ENCODE measurements around the gene CD44. TPM values are rescaled to one million over a fixed set of nuclear protein-coding genes. Genes with fewer than 3 reads are reported as not detected.
A peak's percentile ranks its signal among the peaks of the same experiment; 100 is the strongest.

The CD44 gene
- total RNA-seq, 4 donors from 2014 or later, result 19.5 to 32.5 (median 29.2) TPM

DNA sequence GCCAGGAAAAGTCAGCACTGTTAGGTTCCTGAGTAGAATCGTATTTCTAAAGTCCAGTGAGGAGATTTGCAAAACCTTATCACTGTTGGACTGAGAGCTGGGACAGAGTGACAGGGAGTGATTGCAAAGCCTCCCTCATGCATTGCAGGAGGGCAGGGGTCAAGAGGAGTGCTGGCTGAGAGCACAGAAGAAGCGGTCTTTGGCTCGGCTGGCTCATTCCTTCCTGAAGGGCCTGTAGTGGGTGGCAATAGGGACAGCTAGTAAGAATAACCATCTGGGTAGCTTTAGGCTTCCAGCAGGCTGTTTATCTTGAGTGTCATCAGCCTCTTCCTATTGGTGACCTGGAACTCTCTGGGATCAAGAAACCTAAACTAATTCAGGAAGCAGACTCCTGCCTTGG lies 53.4 kb downstream of the CD44 start:
- Histone ChIP-seq H3K4me3 (no peak overlapping the region), H3K27ac (peak overlapping the region in 1 of 4 donors; percentile 28), H3K9me3 (no peaks in the 10 kb centered on the region), H3K36me3 (no peaks in the 10 kb centered on the region), H3K4me1 (peaks cover 7 to 8% of the 10 kb centered on the region in 2 donors), H3K27me3 (no peaks in the 10 kb centered on the region)
- DNase-seq (peak in 1 of 2 donors; percentile 25), ATAC-seq (peak; percentile 12 to 65)
- no peak for TF ChIP-seq POLR2A (IDR thresholded peaks at IDR 0.05)
- TF ChIP-seq, protein P1, sequence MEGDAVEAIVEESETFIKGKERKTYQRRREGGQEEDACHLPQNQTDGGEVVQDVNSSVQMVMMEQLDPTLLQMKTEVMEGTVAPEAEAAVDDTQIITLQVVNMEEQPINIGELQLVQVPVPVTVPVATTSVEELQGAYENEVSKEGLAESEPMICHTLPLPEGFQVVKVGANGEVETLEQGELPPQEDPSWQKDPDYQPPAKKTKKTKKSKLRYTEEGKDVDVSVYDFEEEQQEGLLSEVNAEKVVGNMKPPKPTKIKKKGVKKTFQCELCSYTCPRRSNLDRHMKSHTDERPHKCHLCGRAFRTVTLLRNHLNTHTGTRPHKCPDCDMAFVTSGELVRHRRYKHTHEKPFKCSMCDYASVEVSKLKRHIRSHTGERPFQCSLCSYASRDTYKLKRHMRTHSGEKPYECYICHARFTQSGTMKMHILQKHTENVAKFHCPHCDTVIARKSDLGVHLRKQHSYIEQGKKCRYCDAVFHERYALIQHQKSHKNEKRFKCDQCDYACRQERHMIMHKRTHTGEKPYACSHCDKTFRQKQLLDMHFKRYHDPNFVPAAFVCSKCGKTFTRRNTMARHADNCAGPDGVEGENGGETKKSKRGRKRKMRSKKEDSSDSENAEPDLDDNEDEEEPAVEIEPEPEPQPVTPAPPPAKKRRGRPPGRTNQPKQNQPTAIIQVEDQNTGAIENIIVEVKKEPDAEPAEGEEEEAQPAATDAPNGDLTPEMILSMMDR (IDR thresholded peaks at IDR 0.05 in 4 of 5, conservative IDR thresholded peaks at IDR 0.05 in 1 of 5), result no peak
- in situ Hi-C loops (cut with MboI; ENCODE audit: low sequenced_read_pairs in 4 of 4), result no loop called here
- intact Hi-C loops (cut with DNase I; ENCODE audit: low total_unique reads), result no loop called here

DNA sequence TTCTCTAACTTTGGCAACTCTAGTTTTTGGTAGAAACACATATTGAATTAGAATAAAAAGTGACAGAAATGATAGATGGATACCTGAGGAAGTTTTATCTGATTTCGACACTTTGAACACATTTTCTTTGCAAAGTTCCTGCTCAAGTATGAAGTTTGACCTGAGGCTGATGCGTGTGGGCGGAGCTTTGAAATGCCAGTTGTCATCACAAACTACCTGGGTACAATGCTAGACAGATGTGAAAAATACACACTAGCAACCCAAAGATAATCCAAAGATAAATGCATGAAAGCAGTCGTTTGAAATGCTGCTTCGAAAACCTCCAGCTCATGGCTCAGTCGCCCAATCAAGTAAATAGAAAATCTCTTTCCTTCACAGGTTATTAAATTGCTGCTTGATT lies 54.8 kb downstream of the CD44 start:
- Histone ChIP-seq H3K4me3 (no peak overlapping the region), H3K9me3 (no peaks in the 10 kb centered on the region), H3K4me1 (peaks cover 7 to 8% of the 10 kb centered on the region in 2 donors), H3K27ac (no peak overlapping the region), H3K27me3 (no peaks in the 10 kb centered on the region), H3K36me3 (no peaks in the 10 kb centered on the region)
- DNase-seq, result no peak
- intact Hi-C loops (cut with DNase I; ENCODE audit: low total_unique reads) (no loop called here), in situ Hi-C loops (cut with MboI; ENCODE audit: low sequenced_read_pairs in 4 of 4) (no loop called here)
- no peak for TF ChIP-seq POLR2A (IDR thresholded peaks at IDR 0.05)
- TF ChIP-seq, protein P1 (IDR thresholded peaks at IDR 0.05 in 4 of 5, conservative IDR thresholded peaks at IDR 0.05 in 1 of 5), result no peak
- ATAC-seq, result no peak

DNA sequence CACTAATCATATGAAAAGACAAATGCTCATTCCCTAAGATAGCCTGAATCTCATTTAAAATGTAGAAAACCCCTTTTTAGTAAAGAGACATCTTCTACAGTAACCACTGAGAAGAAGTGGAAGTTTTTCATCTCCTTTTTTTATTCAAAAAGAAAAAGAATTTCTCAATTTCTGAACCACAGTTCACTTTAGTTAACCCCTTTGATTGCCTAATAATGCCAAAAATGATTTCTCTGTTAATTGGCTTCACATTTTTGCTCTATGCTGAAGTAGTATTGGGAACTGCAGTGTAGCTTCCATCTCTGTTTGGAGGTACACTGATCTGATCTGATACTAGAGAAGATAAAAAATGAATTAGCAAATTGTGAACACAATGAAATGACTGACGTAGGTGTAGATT lies 58.3 kb downstream of the CD44 start:
- Histone ChIP-seq H3K4me3 (no peak overlapping the region), H3K27ac (no peak overlapping the region), H3K36me3 (peaks cover 0 to 7% of the 10 kb centered on the region in 2 donors), H3K9me3 (no peaks in the 10 kb centered on the region), H3K4me1 (peaks cover 4 to 7% of the 10 kb centered on the region in 2 donors), H3K27me3 (no peaks in the 10 kb centered on the region)
- intact Hi-C loops (cut with DNase I; ENCODE audit: low total_unique reads), result no loop called here
- no peak for DNase-seq
- TF ChIP-seq, protein P1 (IDR thresholded peaks at IDR 0.05 in 4 of 5, conservative IDR thresholded peaks at IDR 0.05 in 1 of 5), result no peak
- TF ChIP-seq POLR2A (IDR thresholded peaks at IDR 0.05), result no peak
- no peak for ATAC-seq
- in situ Hi-C loops (cut with MboI; ENCODE audit: low sequenced_read_pairs in 4 of 4), result no loop called here

DNA sequence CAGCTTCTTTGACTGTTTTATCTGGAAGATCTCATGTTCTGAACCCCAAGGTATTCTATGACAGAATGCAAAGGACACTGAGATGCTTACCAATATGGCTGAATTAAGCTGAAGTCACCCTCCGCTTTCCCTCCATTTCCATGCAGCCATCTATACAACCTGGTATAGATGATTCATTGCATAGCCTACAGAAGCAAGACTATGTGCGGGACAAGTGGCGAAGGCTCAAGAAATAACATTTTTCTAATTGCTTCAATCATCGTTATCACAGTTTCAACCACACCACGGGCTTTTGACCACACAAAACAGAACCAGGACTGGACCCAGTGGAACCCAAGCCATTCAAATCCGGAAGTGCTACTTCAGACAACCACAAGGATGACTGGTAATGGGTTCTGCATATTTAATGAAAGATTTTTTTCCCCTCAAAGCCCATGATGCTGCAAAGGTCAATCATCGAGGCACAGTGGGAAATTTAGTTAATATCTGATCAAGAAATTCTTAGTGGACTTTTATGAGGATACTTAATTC lies 61.9 kb downstream of the CD44 start:
- H3K9me3 ChIP-seq, result no peaks in the 10 kb centered on the region
- ATAC-seq (no peak), DNase-seq (no peak)
- no peaks in the 10 kb centered on the region for H3K27me3 ChIP-seq
- in situ Hi-C loops (cut with MboI; ENCODE audit: low sequenced_read_pairs in 4 of 4), result no loop called here
- peaks cover 0 to 13% of the 10 kb centered on the region in 2 donors for H3K36me3 ChIP-seq
- intact Hi-C loops (cut with DNase I; ENCODE audit: low total_unique reads), result no loop called here
- no peak overlapping the region for H3K4me3 ChIP-seq
- H3K27ac ChIP-seq, result no peak overlapping the region
- H3K4me1 ChIP-seq, result no peaks in the 10 kb centered on the region
- TF ChIP-seq POLR2A (IDR thresholded peaks at IDR 0.05), result no peak
- TF ChIP-seq, protein P1 (IDR thresholded peaks at IDR 0.05 in 4 of 5, conservative IDR thresholded peaks at IDR 0.05 in 1 of 5), result no peak

DNA sequence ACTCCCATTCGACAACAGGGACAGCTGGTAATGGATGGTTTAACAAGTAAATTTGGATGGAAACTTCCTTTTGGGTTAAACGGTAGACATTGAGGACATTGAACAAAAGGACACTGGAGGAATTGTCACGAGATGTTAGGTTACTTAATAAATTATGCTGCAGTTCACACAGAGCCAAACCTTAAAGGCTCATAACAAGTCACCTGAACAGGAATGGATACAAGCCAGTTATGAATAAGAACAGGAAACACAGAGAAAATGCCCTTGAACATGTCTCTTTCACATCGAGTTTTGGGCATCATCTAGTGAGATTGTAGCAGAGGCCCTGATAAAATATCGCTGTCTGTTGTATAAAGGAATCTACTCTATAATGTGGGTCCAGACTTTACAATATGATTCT lies 65.6 kb downstream of the CD44 start:
- intact Hi-C loops (cut with DNase I; ENCODE audit: low total_unique reads), result no loop called here
- H3K27ac ChIP-seq, result no peak overlapping the region
- H3K9me3 ChIP-seq, result no peaks in the 10 kb centered on the region
- DNase-seq (no peak), ATAC-seq (no peak)
- TF ChIP-seq, protein P1 (IDR thresholded peaks at IDR 0.05 in 4 of 5, conservative IDR thresholded peaks at IDR 0.05 in 1 of 5), result no peak
- TF ChIP-seq POLR2A (IDR thresholded peaks at IDR 0.05), result no peak
- H3K4me3 ChIP-seq, result no peak overlapping the region
- H3K36me3 ChIP-seq, result peaks cover 0 to 13% of the 10 kb centered on the region in 2 donors
- in situ Hi-C loops (cut with MboI; ENCODE audit: low sequenced_read_pairs in 4 of 4), result no loop called here
- H3K4me1 ChIP-seq, result no peaks in the 10 kb centered on the region
- no peaks in the 10 kb centered on the region for H3K27me3 ChIP-seq

Data from gastrocnemius medialis (tissue), 4 donors.